H9 (cell line): ENCODE data around the gene ACADS. TPM values are rescaled to one million over a fixed set of nuclear protein-coding genes. Genes with fewer than 3 reads are reported as not detected.

Source experiments
- DNase-seq: peaks from one replicate; pipeline ENCODE4 v3.0.0-alpha.2; 2017
- H2AFZ ChIP-seq: one replicate; pipeline ENCODE4 v1.6.1; 2013; ENCODE audit warnings: mild to moderate bottlenecking, low read length, control low read depth, moderate library complexity
- H2AK5ac ChIP-seq: 2 replicates; pipeline ENCODE4 v1.6.1; 2013; ENCODE audit warnings: low read length, control low read depth, mixed read lengths; ENCODE audit not compliant: insufficient read length
- H2BK120ac ChIP-seq: one replicate; pipeline ENCODE4 v1.6.1; 2013; ENCODE audit warnings: low read depth, mild to moderate bottlenecking, low read length, control low read depth, inconsistent platforms; ENCODE audit not compliant: poor library complexity, severe bottlenecking
- H2BK12ac ChIP-seq: 2 replicates; pipeline ENCODE4 v1.6.1; 2013; ENCODE audit warnings: low read length, control low read depth, mixed read lengths, low read depth; ENCODE audit not compliant: insufficient read length
- H2BK15ac ChIP-seq: 2 replicates; pipeline ENCODE4 v1.6.1; 2013; ENCODE audit warnings: low read depth, low read length, control low read depth
- H2BK20ac ChIP-seq: one replicate; pipeline ENCODE4 v1.6.1; 2013; ENCODE audit warnings: low read depth, mild to moderate bottlenecking, low read length, control low read depth, inconsistent platforms; ENCODE audit not compliant: poor library complexity, severe bottlenecking
- H2BK5ac ChIP-seq: 2 replicates; pipeline ENCODE4 v1.6.1; 2013; ENCODE audit warnings: low read length, control low read depth, mixed read lengths; ENCODE audit not compliant: insufficient read length
- H3K14ac ChIP-seq: 2 replicates; pipeline ENCODE4 v1.6.1; 2013; ENCODE audit warnings: low read length, control low read depth; ENCODE audit not compliant: insufficient read depth
- H3K18ac ChIP-seq: 2 replicates; pipeline ENCODE4 v1.6.1; 2013; ENCODE audit warnings: low read depth, mild to moderate bottlenecking, mixed read lengths, low read length, control low read depth; ENCODE audit not compliant: insufficient read length
- H3K23ac ChIP-seq: 2 replicates; pipeline ENCODE4 v1.6.1; 2013; ENCODE audit warnings: low read length, control low read depth, mixed read lengths, low read depth; ENCODE audit not compliant: insufficient read length
- H3K23me2 ChIP-seq: 2 replicates; pipeline ENCODE4 v1.6.1; 2013; ENCODE audit warnings: low read depth, mild to moderate bottlenecking, mixed read lengths, low read length, control low read depth; ENCODE audit not compliant: insufficient read length, poor library complexity, severe bottlenecking
- H3K27ac ChIP-seq: 2 replicates; pipeline ENCODE4 v1.5.1; 2013; ENCODE audit warnings: low read length, control low read depth, mixed read lengths, low read depth; ENCODE audit not compliant: insufficient read length
- H3K27me3 ChIP-seq: 2 replicates; pipeline ENCODE4 v1.6.1; 2013; ENCODE audit warnings: low read length, control low read depth, inconsistent platforms; ENCODE audit not compliant: insufficient read depth
- H3K4ac ChIP-seq: 2 replicates; pipeline ENCODE4 v1.6.1; 2013; ENCODE audit warnings: low read depth, mild to moderate bottlenecking, control low read depth, inconsistent platforms, low read length, moderate library complexity
- H3K4me1 ChIP-seq: 2 replicates; pipeline ENCODE4 v1.6.1; 2013; ENCODE audit warnings: low read length, control low read depth, inconsistent platforms; ENCODE audit not compliant: insufficient read depth
- H3K4me2 ChIP-seq: 2 replicates; pipeline ENCODE4 v1.6.1; 2013; ENCODE audit warnings: low read length, control low read depth, mixed read lengths; ENCODE audit not compliant: insufficient read length, insufficient read depth
- H3K56ac ChIP-seq: 2 replicates; pipeline ENCODE4 v1.6.1; 2013; ENCODE audit warnings: low read depth, mild to moderate bottlenecking, mixed read lengths, low read length, control low read depth; ENCODE audit not compliant: insufficient read length
- H3K79me1 ChIP-seq: 2 replicates; pipeline ENCODE4 v1.6.1; 2013; ENCODE audit warnings: low read depth, mild to moderate bottlenecking, moderate library complexity, low read length, control low read depth, inconsistent platforms; ENCODE audit not compliant: insufficient read depth, poor library complexity, severe bottlenecking
- H3K79me2 ChIP-seq: 2 replicates; pipeline ENCODE4 v1.6.1; 2013; ENCODE audit warnings: low read length, control low read depth, inconsistent platforms; ENCODE audit not compliant: insufficient read depth
- H3K9ac ChIP-seq: 2 replicates; pipeline ENCODE4 v1.6.1; 2013; ENCODE audit warnings: low read length, control low read depth, mixed read lengths; ENCODE audit not compliant: insufficient read length; ENCODE audit errors: extremely low read depth
- H3K9me3 ChIP-seq: one replicate; pipeline ENCODE4 v1.6.1; 2013; ENCODE audit warnings: low read depth, low read length, inconsistent platforms; ENCODE audit not compliant: control insufficient read depth
- H3T11ph ChIP-seq: one replicate; pipeline ENCODE4 v1.6.1; 2013; ENCODE audit warnings: mild to moderate bottlenecking, low read length, control low read depth, inconsistent platforms
- H4K20me1 ChIP-seq: one replicate; pipeline ENCODE4 v1.6.1; 2013; ENCODE audit not compliant: control insufficient read depth, insufficient read length, insufficient read depth
- H4K5ac ChIP-seq: 2 replicates; pipeline ENCODE4 v1.6.1; 2013; ENCODE audit warnings: low read depth, mild to moderate bottlenecking, mixed read lengths, low read length, control low read depth; ENCODE audit not compliant: insufficient read length
- H4K8ac ChIP-seq: replicated peaks from 2 replicates; pipeline ENCODE4 v1.6.1; 2013; ENCODE audit warnings: low read length, control low read depth, mixed read lengths, low read depth; ENCODE audit not compliant: insufficient read length
- H4K91ac ChIP-seq: 2 replicates; pipeline ENCODE4 v1.6.1; 2013; ENCODE audit warnings: low read depth, mild to moderate bottlenecking, moderate library complexity, mixed read lengths, low read length, control low read depth; ENCODE audit not compliant: insufficient read length
- H3K27ac Mint-ChIP-seq, 3 experiments: 2 replicates in 2 of 3; 3 replicates in 1 of 3; pipeline ENCODE4 v1.8.0; 2020 to 2021; ENCODE audit warnings: mixed read lengths in 3 of 3, mild to moderate bottlenecking in 1 of 3, moderate library complexity in 1 of 3
- H3K27me3 Mint-ChIP-seq: 2 replicates; pipeline ENCODE4 v1.8.0; 2021; ENCODE audit warnings: low read depth, mild to moderate bottlenecking, moderate library complexity, mixed read lengths
- H3K36me3 Mint-ChIP-seq, 3 experiments: 2 replicates in 2 of 3; 3 replicates in 1 of 3; pipeline ENCODE4 v1.8.0; 2020 to 2021; ENCODE audit warnings: low read depth in 3 of 3, mixed read lengths in 3 of 3; ENCODE audit not compliant: insufficient read depth in 1 of 3
- H3K4me1 Mint-ChIP-seq, 2 experiments: 2 replicates each; pipeline ENCODE4 v1.8.0; 2020; ENCODE audit warnings: mixed read lengths in 2 of 2
- H3K4me3 Mint-ChIP-seq, 2 experiments: 2 replicates in 1 of 2; 3 replicates in 1 of 2; pipeline ENCODE4 v1.8.0; 2020 to 2021; ENCODE audit warnings: mild to moderate bottlenecking in 2 of 2, mixed read lengths in 2 of 2, moderate library complexity in 1 of 2
- H3K9me3 Mint-ChIP-seq, 2 experiments: 2 replicates in 1 of 2; 3 replicates in 1 of 2; pipeline ENCODE4 v1.8.0; 2020; ENCODE audit warnings: mild to moderate bottlenecking in 2 of 2, mixed read lengths in 2 of 2, moderate library complexity in 1 of 2
- WGBS: extraction: QIAGEN DNeasy Blood & Tissue Kit; methylation state at CpG from one replicate; pipeline ENCODE4 v1.1.7; 2013; ENCODE audit warnings: missing lambda C conversion rate, low lambda C conversion rate, mixed read lengths; ENCODE audit not compliant: insufficient read length; ENCODE audit errors: extremely low coverage; 5-methylcytosine and 5-hydroxymethylcytosine counted together
- total RNA-seq: library from RNA; stranded (reverse); gene quantifications from 2 replicates; pipeline ENCODE4 v1.2.1, GENCODE V29; 2021
- TF ChIP-seq, protein P1 (sequence below): fragments of 200-600 bp; sonication (generic); conservative IDR thresholded peaks from 3 replicates; pipeline ENCODE4 v1.8.0; 2021; ENCODE audit warnings: antibody characterized with exemption, mild to moderate bottlenecking

Gene ACADS
- total RNA-seq, 1 experiment from 2014 or later = 8.3 TPM

DNA sequence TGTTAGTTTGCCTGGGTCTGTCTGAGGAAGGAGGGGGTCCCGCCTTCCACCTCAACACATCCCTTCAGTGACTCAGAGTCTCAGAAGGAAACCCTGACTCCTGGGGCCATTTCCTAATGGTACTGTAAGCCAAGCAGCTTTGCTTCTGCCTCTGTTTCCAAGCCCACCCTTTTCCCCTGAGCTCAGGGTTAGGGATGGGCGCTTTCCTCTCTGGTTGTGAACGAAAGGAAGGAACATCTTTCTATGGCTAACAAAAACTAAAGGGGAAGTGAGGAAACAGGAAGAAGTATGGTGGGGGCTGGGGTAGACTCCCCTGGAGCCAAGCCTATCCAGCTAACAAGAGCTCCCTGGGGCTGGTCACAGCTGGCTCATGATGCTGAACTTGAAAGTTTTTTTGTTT is 27.0 kb upstream of the ACADS start:
- Mint-ChIP-seq H3K27ac (no peak overlapping the region; a peak in 1 of 7 replicates), H3K4me1 (peaks cover 11% of the 10 kb centered on the region in 2 experiments), H3K27me3 (no peaks in the 10 kb centered on the region), H3K9me3 (no peaks in the 10 kb centered on the region), H3K36me3 (peaks cover 52 to 90% (median 78%) of the 10 kb centered on the region in 3 experiments; a peak in 6 of 7 replicates), H3K4me3 (no peak overlapping the region)
- Histone ChIP-seq H3K27ac (no peak overlapping the region), H3K9ac (no peak overlapping the region), H4K8ac (no peak overlapping the region), H4K20me1 (no peaks in the 10 kb centered on the region), H2BK120ac (no peak overlapping the region), H3T11ph (no peak overlapping the region), H4K91ac (no peak overlapping the region), H3K23me2 (no peaks in the 10 kb centered on the region), H2AK5ac (no peak overlapping the region), H4K5ac (no peak overlapping the region), H3K4me2 (no peak overlapping the region), H3K9me3 (no peaks in the 10 kb centered on the region), H3K14ac (no peak overlapping the region), H3K79me1 (no peaks in the 10 kb centered on the region), H3K27me3 (no peaks in the 10 kb centered on the region), H3K18ac (no peak overlapping the region), H2BK20ac (no peak overlapping the region), H3K23ac (no peak overlapping the region), H3K79me2 (no peaks in the 10 kb centered on the region), H3K4ac (no peak overlapping the region), H3K4me1 (no peaks in the 10 kb centered on the region), H2BK12ac (no peak overlapping the region), H2BK15ac (no peak overlapping the region), H2AFZ (no peak overlapping the region), H3K56ac (no peak overlapping the region), H2BK5ac (no peak overlapping the region)
- WGBS = no CpG with 5 or more reads among the region's 3 CpGs
- TF ChIP-seq, protein P1, sequence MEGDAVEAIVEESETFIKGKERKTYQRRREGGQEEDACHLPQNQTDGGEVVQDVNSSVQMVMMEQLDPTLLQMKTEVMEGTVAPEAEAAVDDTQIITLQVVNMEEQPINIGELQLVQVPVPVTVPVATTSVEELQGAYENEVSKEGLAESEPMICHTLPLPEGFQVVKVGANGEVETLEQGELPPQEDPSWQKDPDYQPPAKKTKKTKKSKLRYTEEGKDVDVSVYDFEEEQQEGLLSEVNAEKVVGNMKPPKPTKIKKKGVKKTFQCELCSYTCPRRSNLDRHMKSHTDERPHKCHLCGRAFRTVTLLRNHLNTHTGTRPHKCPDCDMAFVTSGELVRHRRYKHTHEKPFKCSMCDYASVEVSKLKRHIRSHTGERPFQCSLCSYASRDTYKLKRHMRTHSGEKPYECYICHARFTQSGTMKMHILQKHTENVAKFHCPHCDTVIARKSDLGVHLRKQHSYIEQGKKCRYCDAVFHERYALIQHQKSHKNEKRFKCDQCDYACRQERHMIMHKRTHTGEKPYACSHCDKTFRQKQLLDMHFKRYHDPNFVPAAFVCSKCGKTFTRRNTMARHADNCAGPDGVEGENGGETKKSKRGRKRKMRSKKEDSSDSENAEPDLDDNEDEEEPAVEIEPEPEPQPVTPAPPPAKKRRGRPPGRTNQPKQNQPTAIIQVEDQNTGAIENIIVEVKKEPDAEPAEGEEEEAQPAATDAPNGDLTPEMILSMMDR = no peak
- DNase-seq = no peak
